SK-N-SH treated with all-trans-retinoic acid at 6 μM for 48 hours (cell line): ENCODE results near the gene ATXN7.

ENCODE experiments used
- ATAC-seq: fragments of 200-7000 bp; cut with Tn5 transposase; 3 replicates; pipeline ENCODE4 v1.9.1; 2020; ENCODE audit warnings: mild to moderate bottlenecking, moderate library complexity
- ARNTL ChIP-seq: fragments of 450-650 bp; formaldehyde crosslinking; IDR thresholded peaks from 2 replicates; pipeline ENCODE4 v1.5.0; 2020; ENCODE audit warnings: low read depth, mild to moderate bottlenecking, moderate library complexity, borderline replicate concordance
- BACH2 ChIP-seq: fragments of 250-450 bp; sonication (Bioruptor Pico); IDR thresholded peaks from 2 replicates; pipeline ENCODE4 v1.9.0; 2021; ENCODE audit warnings: mild to moderate bottlenecking, borderline replicate concordance
- CSDC2 ChIP-seq: fragments of 250-450 bp; sonication (Bioruptor Pico); IDR thresholded peaks from 2 replicates; pipeline ENCODE4 v1.5.0; 2020; ENCODE audit warnings: mild to moderate bottlenecking, moderate library complexity
- CSRNP3 ChIP-seq: fragments of 250-450 bp; sonication (Bioruptor Pico); IDR thresholded peaks from 2 replicates; pipeline ENCODE4 v1.5.1; 2021; ENCODE audit warnings: mild to moderate bottlenecking, moderate library complexity
- ESRRG ChIP-seq: fragments of 250-450 bp; sonication (Bioruptor Pico); IDR thresholded peaks from 2 replicates; pipeline ENCODE4 v1.6.1; 2021; ENCODE audit warnings: mild to moderate bottlenecking
- GLIS3 ChIP-seq: fragments of 250-450 bp; sonication (Bioruptor Pico); IDR thresholded peaks from 2 replicates; pipeline ENCODE4 v1.5.0; 2020; ENCODE audit warnings: mild to moderate bottlenecking, moderate library complexity
- ISL1 ChIP-seq: fragments of 250-450 bp; sonication (Bioruptor Pico); IDR thresholded peaks from 2 replicates; pipeline ENCODE4 v2.1.2; 2022; ENCODE audit warnings: mild to moderate bottlenecking, moderate library complexity
- OSR1 ChIP-seq: fragments of 250-450 bp; sonication (Bioruptor Pico); IDR thresholded peaks from 2 replicates; pipeline ENCODE4 v1.8.0; 2022; ENCODE audit warnings: moderate library complexity, mild to moderate bottlenecking, inconsistent platforms
- POU6F1 ChIP-seq: fragments of 250-450 bp; sonication (Bioruptor Pico); IDR thresholded peaks from 2 replicates; pipeline ENCODE4 v1.8.0; 2021; ENCODE audit warnings: low read depth, mild to moderate bottlenecking, moderate library complexity, borderline replicate concordance
- RARB ChIP-seq: fragments of 250-450 bp; sonication (Bioruptor Pico); IDR thresholded peaks from 2 replicates; pipeline ENCODE4 v1.8.0; 2021; ENCODE audit warnings: mild to moderate bottlenecking, moderate library complexity
- SNAI2 ChIP-seq: fragments of 250-450 bp; sonication (Bioruptor Pico); IDR thresholded peaks from 2 replicates; pipeline ENCODE4 v1.5.0; 2020; ENCODE audit warnings: mild to moderate bottlenecking, moderate library complexity
- TOX ChIP-seq: fragments of 250-450 bp; sonication (Bioruptor Pico); IDR thresholded peaks from 2 replicates; pipeline ENCODE4 v1.8.0; 2021; ENCODE audit warnings: mild to moderate bottlenecking, moderate library complexity, borderline replicate concordance
- ZC3H10 ChIP-seq: fragments of 250-450 bp; sonication (Bioruptor Pico); IDR thresholded peaks from 2 replicates; pipeline ENCODE4 v1.5.1; 2021; ENCODE audit warnings: mild to moderate bottlenecking, moderate library complexity
- ZFP3 ChIP-seq: fragments of 250-450 bp; sonication (Bioruptor Pico); IDR thresholded peaks from 2 replicates; pipeline ENCODE4 v1.5.0; 2020; ENCODE audit warnings: mild to moderate bottlenecking, moderate library complexity
- ZFP30 ChIP-seq: fragments of 450-650 bp; formaldehyde crosslinking; IDR thresholded peaks from 2 replicates; pipeline ENCODE4 v1.5.0; 2022; ENCODE audit warnings: mild to moderate bottlenecking, moderate library complexity
- ZNF565 ChIP-seq: fragments of 450-650 bp; formaldehyde crosslinking; conservative IDR thresholded peaks from 2 replicates; pipeline ENCODE4 v1.5.0; 2020; ENCODE audit warnings: low read depth, mild to moderate bottlenecking, moderate library complexity
- ZNF70 ChIP-seq: fragments of 450-650 bp; formaldehyde crosslinking; IDR thresholded peaks from 2 replicates; pipeline ENCODE4 v1.5.0; 2020; ENCODE audit warnings: mild to moderate bottlenecking, moderate library complexity
- ZNF8 ChIP-seq: fragments of 450-650 bp; formaldehyde crosslinking; IDR thresholded peaks from 2 replicates; pipeline ENCODE4 v1.5.0; 2020; ENCODE audit warnings: mild to moderate bottlenecking, moderate library complexity
- TF ChIP-seq, protein P1 (sequence below): fragments of 250-450 bp; sonication (Bioruptor Pico); IDR thresholded peaks from 2 replicates; pipeline ENCODE4 v1.8.0; 2020; ENCODE audit warnings: mild to moderate bottlenecking, moderate library complexity, borderline replicate concordance
- TF ChIP-seq, protein P2 (sequence below): fragments of 250-450 bp; sonication (Bioruptor Pico); IDR thresholded peaks from 2 replicates; pipeline ENCODE4 v1.5.1; 2020; ENCODE audit warnings: low read depth, mild to moderate bottlenecking, moderate library complexity

The ATXN7 gene

DNA sequence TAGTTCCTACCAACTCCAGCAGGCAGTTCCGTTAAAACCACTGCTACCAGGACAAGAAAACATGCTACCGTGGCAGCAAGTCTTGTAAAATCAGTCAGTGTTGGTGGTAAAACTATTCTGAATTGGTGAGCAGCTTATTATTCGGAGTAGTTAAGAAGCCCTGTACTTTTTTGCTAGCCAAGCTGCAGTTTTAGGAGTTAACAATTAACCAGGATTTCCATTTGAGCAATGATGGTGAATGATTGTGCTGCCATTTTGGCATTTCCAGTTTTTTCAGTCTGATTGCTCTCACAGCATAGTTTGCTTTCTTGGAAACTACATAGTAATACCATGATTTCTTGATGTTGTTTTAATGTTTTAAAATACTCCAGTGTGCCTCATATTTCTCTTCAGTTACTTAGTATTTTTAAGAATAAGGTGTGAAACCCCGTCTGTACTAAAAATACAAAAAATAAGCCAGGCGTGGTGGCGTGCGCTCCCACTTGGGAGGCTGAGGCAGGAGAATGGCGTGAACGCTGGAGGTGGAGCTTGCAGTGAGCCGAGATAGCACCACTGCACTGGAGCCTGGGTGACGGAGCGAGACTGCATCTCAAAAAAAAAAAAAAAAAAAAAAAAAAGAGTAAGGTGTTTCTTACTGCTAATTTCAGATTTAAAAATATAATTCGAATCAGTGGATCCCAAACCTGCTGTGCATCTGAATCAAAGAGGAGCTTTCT, 92.3 kb downstream of the ATXN7 start:
- no peak for ATAC-seq
- TF ChIP-seq ISL1 (CRISPR knock-in tag) (no peak), RARB (no peak), BACH2 (CRISPR knock-in tag) (no peak), ZFP3 (CRISPR knock-in tag) (no peak), ARNTL (CRISPR knock-in tag) (no peak), GLIS3 (CRISPR knock-in tag) (no peak), ESRRG (CRISPR knock-in tag) (no peak), SNAI2 (CRISPR knock-in tag) (no peak), CSRNP3 (CRISPR knock-in tag) (no peak), ZNF565 (CRISPR knock-in tag) (no peak), ZFP30 (CRISPR knock-in tag) (no peak), ZNF8 (CRISPR knock-in tag) (no peak), TOX (CRISPR knock-in tag) (no peak)
- TF ChIP-seq, protein P1, sequence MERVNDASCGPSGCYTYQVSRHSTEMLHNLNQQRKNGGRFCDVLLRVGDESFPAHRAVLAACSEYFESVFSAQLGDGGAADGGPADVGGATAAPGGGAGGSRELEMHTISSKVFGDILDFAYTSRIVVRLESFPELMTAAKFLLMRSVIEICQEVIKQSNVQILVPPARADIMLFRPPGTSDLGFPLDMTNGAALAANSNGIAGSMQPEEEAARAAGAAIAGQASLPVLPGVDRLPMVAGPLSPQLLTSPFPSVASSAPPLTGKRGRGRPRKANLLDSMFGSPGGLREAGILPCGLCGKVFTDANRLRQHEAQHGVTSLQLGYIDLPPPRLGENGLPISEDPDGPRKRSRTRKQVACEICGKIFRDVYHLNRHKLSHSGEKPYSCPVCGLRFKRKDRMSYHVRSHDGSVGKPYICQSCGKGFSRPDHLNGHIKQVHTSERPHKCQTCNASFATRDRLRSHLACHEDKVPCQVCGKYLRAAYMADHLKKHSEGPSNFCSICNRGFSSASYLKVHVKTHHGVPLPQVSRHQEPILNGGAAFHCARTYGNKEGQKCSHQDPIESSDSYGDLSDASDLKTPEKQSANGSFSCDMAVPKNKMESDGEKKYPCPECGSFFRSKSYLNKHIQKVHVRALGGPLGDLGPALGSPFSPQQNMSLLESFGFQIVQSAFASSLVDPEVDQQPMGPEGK (CRISPR knock-in tag) = no peak
- TF ChIP-seq, protein P2, sequence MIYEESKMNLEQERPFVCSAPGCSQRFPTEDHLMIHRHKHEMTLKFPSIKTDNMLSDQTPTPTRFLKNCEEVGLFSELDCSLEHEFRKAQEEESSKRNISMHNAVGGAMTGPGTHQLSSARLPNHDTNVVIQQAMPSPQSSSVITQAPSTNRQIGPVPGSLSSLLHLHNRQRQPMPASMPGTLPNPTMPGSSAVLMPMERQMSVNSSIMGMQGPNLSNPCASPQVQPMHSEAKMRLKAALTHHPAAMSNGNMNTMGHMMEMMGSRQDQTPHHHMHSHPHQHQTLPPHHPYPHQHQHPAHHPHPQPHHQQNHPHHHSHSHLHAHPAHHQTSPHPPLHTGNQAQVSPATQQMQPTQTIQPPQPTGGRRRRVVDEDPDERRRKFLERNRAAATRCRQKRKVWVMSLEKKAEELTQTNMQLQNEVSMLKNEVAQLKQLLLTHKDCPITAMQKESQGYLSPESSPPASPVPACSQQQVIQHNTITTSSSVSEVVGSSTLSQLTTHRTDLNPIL (CRISPR knock-in tag) = no peak

DNA sequence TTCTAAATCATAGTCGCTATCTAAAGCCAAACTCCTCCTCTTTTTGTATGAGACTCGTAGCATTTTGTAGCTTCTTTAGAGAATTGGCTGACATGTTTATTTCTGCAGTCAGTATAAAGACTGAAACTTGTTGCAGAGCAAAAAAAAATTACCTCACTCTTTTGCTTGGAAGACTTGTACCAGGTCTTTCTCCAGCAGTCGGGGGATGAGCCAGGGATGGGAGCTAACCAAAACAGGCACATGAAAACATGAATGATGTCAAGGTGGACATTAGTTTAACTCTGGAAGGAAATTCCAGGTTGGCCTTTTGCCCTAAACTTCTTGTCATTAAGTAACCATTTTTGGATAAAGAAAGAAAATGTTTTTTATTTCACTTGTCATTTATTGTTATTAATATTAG, 95.5 kb downstream of the ATXN7 start:
- peak; percentile 8; the same call in 1 of the 3 replicates for ATAC-seq
- TF ChIP-seq ESRRG (CRISPR knock-in tag) = no peak
- no peak for TF ChIP-seq ZC3H10 (CRISPR knock-in tag)
- TF ChIP-seq, protein P1 (CRISPR knock-in tag) = no peak
- no peak for TF ChIP-seq CSDC2 (CRISPR knock-in tag)
- TF ChIP-seq ZFP30 (CRISPR knock-in tag) = no peak
- no peak for TF ChIP-seq ARNTL (CRISPR knock-in tag)
- no peak for TF ChIP-seq BACH2 (CRISPR knock-in tag)
- no peak for TF ChIP-seq ZFP3 (CRISPR knock-in tag)
- TF ChIP-seq POU6F1 = no peak
- TF ChIP-seq, all 23 proteins: peak for 0

- peak; percentile 81 for ATAC-seq
- TF ChIP-seq ZNF565 (CRISPR knock-in tag) (no peak), ZNF8 (CRISPR knock-in tag) (no peak), ZC3H10 (CRISPR knock-in tag) (no peak), GLIS3 (CRISPR knock-in tag) (no peak)
Measured at GRCh38 chr3:63960048-63960711, 96.5 kb downstream of the ATXN7 start.

GRCh38 chr3:63961891-63962290, 98.2 kb downstream of the ATXN7 start:
- ATAC-seq = peak; percentile 41; the same call in 1 of the 3 replicates
- TF ChIP-seq ISL1 (CRISPR knock-in tag) (no peak), BACH2 (CRISPR knock-in tag) (no peak), POU6F1 (no peak), ZNF70 (CRISPR knock-in tag) (no peak), TOX (CRISPR knock-in tag) (no peak), ZFP3 (CRISPR knock-in tag) (no peak), ARNTL (CRISPR knock-in tag) (no peak), CSRNP3 (CRISPR knock-in tag) (no peak), OSR1 (CRISPR knock-in tag) (no peak)
- TF ChIP-seq, protein P2 (CRISPR knock-in tag) = no peak
